ENCODE data around the gene NDUFS2.
"Not testable (repeated sequence)": the region's sequence is repeated elsewhere in the genome, so short reads cannot be mapped to it uniquely, and the experiment has no call there.

NDUFS2 gene

DNA sequence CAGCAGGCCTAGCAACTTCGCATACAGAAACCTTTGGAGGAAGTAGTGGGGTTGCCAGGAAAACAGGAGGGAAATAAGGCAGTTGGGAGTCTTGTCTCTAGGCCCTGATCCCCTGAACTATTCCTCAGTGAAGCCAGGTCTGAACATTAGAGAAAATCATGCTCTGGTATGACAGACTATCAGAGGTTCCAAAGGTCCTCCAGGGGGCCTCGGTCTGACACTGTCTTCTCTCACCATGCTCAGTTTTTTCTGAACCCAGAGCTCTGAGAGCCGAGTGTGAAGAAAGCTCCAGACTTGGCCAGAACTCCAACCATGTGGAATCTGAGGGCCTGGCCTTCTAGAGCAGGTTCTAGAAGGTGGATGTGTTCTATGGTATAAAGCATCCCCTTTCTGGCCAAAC, 27.7 kb downstream of the NDUFS2 start:
- H3K4me3 ChIP-seq (ENCODE audit: low read depth, low read length) = no peak overlapping the region
- H3K27me3 ChIP-seq (ENCODE audit: insufficient read depth, low read length) = no peaks in the 10 kb centered on the region
- H3K79me2 ChIP-seq (ENCODE audit: control insufficient read depth, insufficient read depth, low read length, unreplicated experiment) = peaks cover 3% of the 10 kb centered on the region
- H3K36me3 ChIP-seq (ENCODE audit: insufficient read depth, low read length) = no peaks in the 10 kb centered on the region
- no peak overlapping the region for H3K27ac ChIP-seq (ENCODE audit: low read depth, low read length)
- no peak overlapping the region for H2AFZ ChIP-seq (ENCODE audit: low read length, unreplicated experiment)
- H3K4me1 ChIP-seq (ENCODE audit: control insufficient read depth, insufficient read depth, low read length, unreplicated experiment) = peaks cover 17% of the 10 kb centered on the region

GRCh38 chr1:161230762-161231161, 28.6 kb downstream of the NDUFS2 start:
- peaks cover 3% of the 10 kb centered on the region for H3K79me2 ChIP-seq (ENCODE audit: control insufficient read depth, insufficient read depth, low read length, unreplicated experiment)
- H3K27me3 ChIP-seq (ENCODE audit: insufficient read depth, low read length) = no peaks in the 10 kb centered on the region
- peaks cover 13% of the 10 kb centered on the region for H3K4me1 ChIP-seq (ENCODE audit: control insufficient read depth, insufficient read depth, low read length, unreplicated experiment)
- no peak overlapping the region for H3K4me3 ChIP-seq (ENCODE audit: low read depth, low read length)
- H3K36me3 ChIP-seq (ENCODE audit: insufficient read depth, low read length) = no peaks in the 10 kb centered on the region
- H3K27ac ChIP-seq (ENCODE audit: low read depth, low read length) = no peak overlapping the region
- H2AFZ ChIP-seq (ENCODE audit: low read length, unreplicated experiment) = no peak overlapping the region

GRCh38 chr1:161233102-161233501, 30.9 kb downstream of the NDUFS2 start:
- Histone ChIP-seq H3K27ac (ENCODE audit: low read depth, low read length) (no peak overlapping the region), H3K4me3 (ENCODE audit: low read depth, low read length) (no peak overlapping the region), H2AFZ (ENCODE audit: low read length, unreplicated experiment) (no peak overlapping the region), H3K27me3 (ENCODE audit: insufficient read depth, low read length) (no peaks in the 10 kb centered on the region), H3K79me2 (ENCODE audit: control insufficient read depth, insufficient read depth, low read length, unreplicated experiment) (no peaks in the 10 kb centered on the region), H3K4me1 (ENCODE audit: control insufficient read depth, insufficient read depth, low read length, unreplicated experiment) (no peaks in the 10 kb centered on the region), H3K36me3 (ENCODE audit: insufficient read depth, low read length) (no peaks in the 10 kb centered on the region)

DNA sequence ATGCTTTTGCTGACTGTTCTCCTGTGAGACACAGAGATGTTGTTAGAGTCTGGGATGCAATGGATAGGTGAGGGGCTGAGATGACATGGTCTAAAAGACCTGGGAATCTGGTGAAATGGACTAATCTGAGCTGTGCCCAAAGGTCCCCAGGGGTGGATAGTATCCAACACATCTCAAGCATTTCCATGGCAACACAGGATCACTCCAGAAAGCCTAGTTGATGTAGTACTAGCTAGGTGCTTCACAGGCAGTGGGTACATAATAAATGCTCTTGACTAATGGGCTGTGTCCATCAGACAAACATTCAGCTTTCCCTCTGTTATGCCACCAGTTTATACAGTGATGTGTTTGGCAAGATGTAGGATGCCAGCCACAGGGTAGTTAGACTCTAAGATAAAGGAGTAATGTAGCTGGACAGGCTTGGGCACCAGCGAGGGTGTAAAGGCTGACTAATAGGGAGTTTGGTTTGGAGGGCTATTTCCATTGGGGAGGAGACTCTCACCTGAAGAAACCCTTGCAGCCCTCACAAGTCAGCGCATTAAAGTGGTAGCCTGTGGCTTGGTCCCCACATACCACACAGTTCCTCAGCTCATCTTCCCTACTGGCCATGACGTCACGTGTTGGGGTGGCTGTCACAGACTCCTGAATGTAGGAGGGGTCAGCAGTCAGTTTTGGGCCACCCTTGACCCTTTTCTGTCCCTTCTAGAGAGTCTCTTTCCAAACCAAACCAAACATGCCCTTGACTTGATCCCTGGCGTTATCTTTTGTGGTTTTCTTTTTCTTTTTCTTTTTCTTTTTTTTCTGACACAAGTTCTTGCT, 34.0 kb downstream of the NDUFS2 start:
- H3K79me2 ChIP-seq (ENCODE audit: control insufficient read depth, insufficient read depth, low read length, unreplicated experiment) = no peaks in the 10 kb centered on the region
- no peaks in the 10 kb centered on the region for H3K27me3 ChIP-seq (ENCODE audit: insufficient read depth, low read length)
- no peak overlapping the region for H3K4me3 ChIP-seq (ENCODE audit: low read depth, low read length)
- H3K36me3 ChIP-seq (ENCODE audit: insufficient read depth, low read length) = no peaks in the 10 kb centered on the region
- H3K4me1 ChIP-seq (ENCODE audit: control insufficient read depth, insufficient read depth, low read length, unreplicated experiment) = no peaks in the 10 kb centered on the region
- H2AFZ ChIP-seq (ENCODE audit: low read length, unreplicated experiment) = no peak overlapping the region
- no peak overlapping the region for H3K27ac ChIP-seq (ENCODE audit: low read depth, low read length)

DNA sequence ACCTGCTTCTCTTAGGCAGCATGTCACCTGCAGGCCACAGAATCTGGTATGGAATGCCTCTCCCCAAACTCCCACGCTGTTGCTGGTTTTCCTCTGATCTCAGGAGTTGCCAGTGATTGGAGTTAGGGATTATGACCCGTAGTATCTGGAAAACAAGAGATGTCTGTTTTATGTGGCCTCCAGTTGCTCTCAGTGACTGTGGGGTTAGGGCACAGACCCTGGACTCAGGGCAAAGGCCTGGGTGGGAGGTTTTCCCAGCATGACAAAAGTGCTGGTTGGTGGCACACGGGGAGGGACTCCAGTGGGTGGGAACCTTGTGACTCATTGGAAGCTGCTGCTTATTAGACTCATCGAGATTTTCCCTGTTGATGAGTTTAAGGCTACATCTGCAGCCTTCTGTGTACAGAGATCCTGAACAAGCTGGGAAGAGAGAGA, 35.9 kb downstream of the NDUFS2 start, which contains the start of gene NR1I3:
TSS of gene NR1I3 (minus strand) at position 165 of the 435 bp plus-strand sequence. CDS start 1,638 bp downstream, outside the sequence.
- H3K27me3 ChIP-seq (ENCODE audit: insufficient read depth, low read length) = no peaks in the 10 kb centered on the region
- H3K4me1 ChIP-seq (ENCODE audit: control insufficient read depth, insufficient read depth, low read length, unreplicated experiment) = no peaks in the 10 kb centered on the region
- no peak within 1 kb of the TSS for H2AFZ ChIP-seq (ENCODE audit: low read length, unreplicated experiment)

GRCh38 chr1:161241682-161242081, 39.5 kb downstream of the NDUFS2 start:
- Histone ChIP-seq H3K27ac (ENCODE audit: low read depth, low read length) (no peak overlapping the region), H3K4me3 (ENCODE audit: low read depth, low read length) (no peak overlapping the region), H2AFZ (ENCODE audit: low read length, unreplicated experiment) (no peak overlapping the region), H3K27me3 (ENCODE audit: insufficient read depth, low read length) (no peaks in the 10 kb centered on the region), H3K4me1 (ENCODE audit: control insufficient read depth, insufficient read depth, low read length, unreplicated experiment) (no peaks in the 10 kb centered on the region), H3K79me2 (ENCODE audit: control insufficient read depth, insufficient read depth, low read length, unreplicated experiment) (no peaks in the 10 kb centered on the region), H3K36me3 (ENCODE audit: insufficient read depth, low read length) (no peaks in the 10 kb centered on the region)

More for the DNA sequence above, 35.9 kb downstream of the NDUFS2 start, which contains the start of gene NR1I3:
- no peaks in the 10 kb centered on the region for H3K79me2 ChIP-seq (ENCODE audit: control insufficient read depth, insufficient read depth, low read length, unreplicated experiment)
- no peak within 1 kb of the TSS for H3K4me3 ChIP-seq (ENCODE audit: low read depth, low read length)
- no peak within 1 kb of the TSS for H3K27ac ChIP-seq (ENCODE audit: low read depth, low read length)
- no peaks in the 10 kb centered on the region for H3K36me3 ChIP-seq (ENCODE audit: insufficient read depth, low read length)

- no peak overlapping the region for H2AFZ ChIP-seq (ENCODE audit: low read length, unreplicated experiment)
- no peaks in the 10 kb centered on the region for H3K36me3 ChIP-seq (ENCODE audit: insufficient read depth, low read length)
- H3K4me1 ChIP-seq (ENCODE audit: control insufficient read depth, insufficient read depth, low read length, unreplicated experiment) = no peaks in the 10 kb centered on the region
- H3K27ac ChIP-seq (ENCODE audit: low read depth, low read length) = no peak overlapping the region
- H3K79me2 ChIP-seq (ENCODE audit: control insufficient read depth, insufficient read depth, low read length, unreplicated experiment) = no peaks in the 10 kb centered on the region
- no peaks in the 10 kb centered on the region for H3K27me3 ChIP-seq (ENCODE audit: insufficient read depth, low read length)
- no peak overlapping the region for H3K4me3 ChIP-seq (ENCODE audit: low read depth, low read length)
Measured at GRCh38 chr1:161242313-161242712, 40.1 kb downstream of the NDUFS2 start.

- H3K79me2 ChIP-seq (ENCODE audit: control insufficient read depth, insufficient read depth, low read length, unreplicated experiment) = no peaks in the 10 kb centered on the region
- H3K4me1 ChIP-seq (ENCODE audit: control insufficient read depth, insufficient read depth, low read length, unreplicated experiment) = no peaks in the 10 kb centered on the region
- no peak overlapping the region for H3K4me3 ChIP-seq (ENCODE audit: low read depth, low read length)
- H3K27me3 ChIP-seq (ENCODE audit: insufficient read depth, low read length) = no peaks in the 10 kb centered on the region
- H2AFZ ChIP-seq (ENCODE audit: low read length, unreplicated experiment) = no peak overlapping the region
- H3K27ac ChIP-seq (ENCODE audit: low read depth, low read length) = no peak overlapping the region
- no peaks in the 10 kb centered on the region for H3K36me3 ChIP-seq (ENCODE audit: insufficient read depth, low read length)
Measured at GRCh38 chr1:161244888-161245287, 42.7 kb downstream of the NDUFS2 start.

DNA sequence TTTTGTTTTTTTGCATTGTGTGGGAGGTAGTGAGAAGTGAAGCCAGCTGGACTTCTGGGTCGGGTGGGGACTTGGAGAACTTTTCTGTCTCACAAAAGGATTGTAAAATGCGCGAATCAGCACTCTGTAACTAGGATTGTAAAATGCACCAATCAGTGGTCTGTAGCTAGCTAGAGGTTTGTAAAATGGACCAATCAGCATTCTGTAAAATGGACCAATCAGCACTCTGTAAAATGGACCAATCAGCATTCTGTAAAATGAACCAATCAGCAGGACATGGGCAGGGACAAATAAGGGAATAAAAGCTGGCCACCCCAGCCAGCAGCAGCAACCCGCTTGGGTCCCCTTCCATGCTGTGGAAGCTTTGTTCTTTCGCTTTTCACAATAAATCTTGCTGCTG, 47.9 kb downstream of the NDUFS2 start:
- H3K79me2 ChIP-seq (ENCODE audit: control insufficient read depth, insufficient read depth, low read length, unreplicated experiment); H3K27me3 ChIP-seq (ENCODE audit: insufficient read depth, low read length); H3K4me1 ChIP-seq (ENCODE audit: control insufficient read depth, insufficient read depth, low read length, unreplicated experiment); H3K27ac ChIP-seq (ENCODE audit: low read depth, low read length); H2AFZ ChIP-seq (ENCODE audit: low read length, unreplicated experiment); H3K4me3 ChIP-seq (ENCODE audit: low read depth, low read length); H3K36me3 ChIP-seq (ENCODE audit: insufficient read depth, low read length): not testable (repeated sequence)

GRCh38 chr1:161250829-161251228, 48.7 kb downstream of the NDUFS2 start:
- Histone ChIP-seq H2AFZ (ENCODE audit: low read length, unreplicated experiment) (no peak overlapping the region), H3K79me2 (ENCODE audit: control insufficient read depth, insufficient read depth, low read length, unreplicated experiment) (no peaks in the 10 kb centered on the region), H3K27ac (ENCODE audit: low read depth, low read length) (no peak overlapping the region), H3K4me1 (ENCODE audit: control insufficient read depth, insufficient read depth, low read length, unreplicated experiment) (no peaks in the 10 kb centered on the region), H3K4me3 (ENCODE audit: low read depth, low read length) (no peak overlapping the region), H3K36me3 (ENCODE audit: insufficient read depth, low read length) (no peaks in the 10 kb centered on the region), H3K27me3 (ENCODE audit: insufficient read depth, low read length) (no peaks in the 10 kb centered on the region)

DNA sequence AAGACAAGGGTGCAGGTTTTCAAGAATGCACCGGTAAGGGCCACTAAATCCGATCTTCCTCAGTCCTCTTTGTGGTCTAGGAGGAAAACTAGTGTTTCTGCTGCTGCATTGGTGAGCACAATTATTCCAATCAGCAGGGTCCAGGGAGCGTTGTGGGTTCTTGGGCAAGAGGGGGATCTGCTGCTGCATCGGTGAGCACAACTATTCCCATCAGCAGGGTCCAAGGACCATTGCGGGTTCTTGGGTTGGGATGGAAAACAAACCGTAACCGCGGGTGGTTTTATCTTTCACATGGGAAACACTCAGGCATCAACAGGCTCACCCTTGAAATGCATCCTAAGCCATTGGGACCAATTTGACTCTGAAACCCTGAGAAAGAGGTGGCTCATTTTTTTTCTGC, 49.4 kb downstream of the NDUFS2 start:
- no peaks in the 10 kb centered on the region for H3K79me2 ChIP-seq (ENCODE audit: control insufficient read depth, insufficient read depth, low read length, unreplicated experiment)
- no peaks in the 10 kb centered on the region for H3K36me3 ChIP-seq (ENCODE audit: insufficient read depth, low read length)
- no peak overlapping the region for H3K27ac ChIP-seq (ENCODE audit: low read depth, low read length)
- H3K4me3 ChIP-seq (ENCODE audit: low read depth, low read length) = no peak overlapping the region
- no peaks in the 10 kb centered on the region for H3K4me1 ChIP-seq (ENCODE audit: control insufficient read depth, insufficient read depth, low read length, unreplicated experiment)
- H3K27me3 ChIP-seq (ENCODE audit: insufficient read depth, low read length) = no peaks in the 10 kb centered on the region
- no peak overlapping the region for H2AFZ ChIP-seq (ENCODE audit: low read length, unreplicated experiment)
